ENCODE measurements around the gene MYO1H. TPM values are rescaled to one million over a fixed set of nuclear protein-coding genes. Genes with fewer than 3 reads are reported as not detected.

Gene MYO1H
- total RNA-seq, 1 donor from 2014 or later, result not detected

- Histone ChIP-seq H3K27me3 (ENCODE audit: control insufficient read depth, insufficient read depth, low read length) (no peaks in the 10 kb centered on the region), H3K36me3 (ENCODE audit: control insufficient read depth, insufficient read depth, low read length) (peaks cover 3% of the 10 kb centered on the region), H3K4me3 (ENCODE audit: low read depth, low read length) (no peak overlapping the region)
- no peak for DNase-seq (ENCODE audit: low read depth)
- TF ChIP-seq CTCF (IDR thresholded peaks at IDR 0.05; ENCODE audit: insufficient read depth, low read length, poor library complexity, severe bottlenecking), result no peak
Observed at GRCh38 chr12:109488051-109488665, 140.5 kb downstream of the MYO1H start.

GRCh38 chr12:109489016-109489954, 141.6 kb downstream of the MYO1H start:
- H3K36me3 ChIP-seq (ENCODE audit: control insufficient read depth, insufficient read depth, low read length), result peaks cover 3% of the 10 kb centered on the region
- TF ChIP-seq CTCF (IDR thresholded peaks at IDR 0.05; ENCODE audit: insufficient read depth, low read length, poor library complexity, severe bottlenecking), result no peak
- no peak for DNase-seq (ENCODE audit: low read depth)
- H3K27me3 ChIP-seq (ENCODE audit: control insufficient read depth, insufficient read depth, low read length), result no peaks in the 10 kb centered on the region
- no peak overlapping the region for H3K4me3 ChIP-seq (ENCODE audit: low read depth, low read length)

GRCh38 chr12:109489955-109490565, 142.4 kb downstream of the MYO1H start:
- Histone ChIP-seq H3K27me3 (ENCODE audit: control insufficient read depth, insufficient read depth, low read length) (no peaks in the 10 kb centered on the region), H3K36me3 (ENCODE audit: control insufficient read depth, insufficient read depth, low read length) (peaks cover 3% of the 10 kb centered on the region), H3K4me3 (ENCODE audit: low read depth, low read length) (no peak overlapping the region)
- no peak for DNase-seq (ENCODE audit: low read depth)
- no peak for TF ChIP-seq CTCF (IDR thresholded peaks at IDR 0.05; ENCODE audit: insufficient read depth, low read length, poor library complexity, severe bottlenecking)

- Histone ChIP-seq H3K4me3 (ENCODE audit: low read depth, low read length) (no peak overlapping the region), H3K27me3 (ENCODE audit: control insufficient read depth, insufficient read depth, low read length) (no peaks in the 10 kb centered on the region), H3K36me3 (ENCODE audit: control insufficient read depth, insufficient read depth, low read length) (peaks cover 3% of the 10 kb centered on the region)
- DNase-seq (ENCODE audit: low read depth), result no peak
- no peak for TF ChIP-seq CTCF (IDR thresholded peaks at IDR 0.05; ENCODE audit: insufficient read depth, low read length, poor library complexity, severe bottlenecking)
Observed at GRCh38 chr12:109491671-109492070, 144.0 kb downstream of the MYO1H start.

- no peak for DNase-seq (ENCODE audit: low read depth)
- Histone ChIP-seq H3K27me3 (ENCODE audit: control insufficient read depth, insufficient read depth, low read length) (no peaks in the 10 kb centered on the region), H3K4me3 (ENCODE audit: low read depth, low read length) (no peak overlapping the region), H3K36me3 (ENCODE audit: control insufficient read depth, insufficient read depth, low read length) (peaks cover 3% of the 10 kb centered on the region)
- TF ChIP-seq CTCF (IDR thresholded peaks at IDR 0.05; ENCODE audit: insufficient read depth, low read length, poor library complexity, severe bottlenecking), result no peak
Observed at GRCh38 chr12:109492371-109492770, 144.7 kb downstream of the MYO1H start.
